Trophoblast cell (in vitro differentiated cells and primary cell): ENCODE measurements around the gene ALOX5AP.

Source experiments
- DNase-seq, 2 donors: peaks; one replicate each; pipeline ENCODE4 v3.0.0-alpha.2; 2016
- H2AFZ ChIP-seq: 2 replicates; pipeline ENCODE4 v1.6.1; 2013; ENCODE audit warnings: low read length, moderate library complexity, mild to moderate bottlenecking; ENCODE audit not compliant: insufficient read depth, poor library complexity
- H2AK5ac ChIP-seq: 2 replicates; pipeline ENCODE4 v1.6.1; 2013; ENCODE audit warnings: mild to moderate bottlenecking, low read length
- H2BK120ac ChIP-seq: 2 replicates; pipeline ENCODE4 v1.6.1; 2013; ENCODE audit warnings: low read length, mild to moderate bottlenecking, moderate library complexity; ENCODE audit not compliant: insufficient read depth, poor library complexity
- H2BK12ac ChIP-seq: 2 replicates; pipeline ENCODE4 v1.6.1; 2013; ENCODE audit warnings: mild to moderate bottlenecking, low read length, moderate library complexity
- H2BK5ac ChIP-seq: 2 replicates; pipeline ENCODE4 v1.6.1; 2013; ENCODE audit warnings: low read length, low read depth, moderate library complexity, mild to moderate bottlenecking; ENCODE audit not compliant: poor library complexity
- H3K14ac ChIP-seq: 2 replicates; pipeline ENCODE4 v1.6.1; 2013; ENCODE audit warnings: mild to moderate bottlenecking, low read length
- H3K18ac ChIP-seq: 2 replicates; pipeline ENCODE4 v1.6.1; 2013; ENCODE audit warnings: mild to moderate bottlenecking, low read length
- H3K23ac ChIP-seq: 2 replicates; pipeline ENCODE4 v1.6.1; 2013; ENCODE audit warnings: low read length
- H3K27ac ChIP-seq: 2 replicates; pipeline ENCODE4 v1.5.1; 2013; ENCODE audit warnings: low read depth, mild to moderate bottlenecking, inconsistent platforms, low read length, moderate library complexity
- H3K27me3 ChIP-seq: 2 replicates; pipeline ENCODE4 v1.6.1; 2013; ENCODE audit warnings: inconsistent platforms, mild to moderate bottlenecking, low read length, moderate library complexity; ENCODE audit not compliant: insufficient read depth
- H3K36me3 ChIP-seq, 2 experiments: 1 replicate in 1 of 2; 2 replicates in 1 of 2; pipeline ENCODE4 v1.6.1; 2013; ENCODE audit warnings: low read length in 2 of 2, mild to moderate bottlenecking in 2 of 2, moderate library complexity in 1 of 2; ENCODE audit not compliant: insufficient read depth in 2 of 2, control insufficient read depth in 1 of 2
- H3K4ac ChIP-seq: 2 replicates; pipeline ENCODE4 v1.6.1; 2013; ENCODE audit warnings: low read depth, mild to moderate bottlenecking, low read length, moderate library complexity
- H3K4me1 ChIP-seq, 2 experiments: 1 replicate in 1 of 2; 2 replicates in 1 of 2; pipeline ENCODE4 v1.6.1; 2013; ENCODE audit warnings: low read length in 2 of 2, mild to moderate bottlenecking in 2 of 2, moderate library complexity in 1 of 2; ENCODE audit not compliant: insufficient read depth in 2 of 2, control insufficient read depth in 1 of 2
- H3K4me2 ChIP-seq: 2 replicates; pipeline ENCODE4 v1.6.1; 2013; ENCODE audit warnings: inconsistent platforms, mild to moderate bottlenecking, low read length, moderate library complexity
- H3K4me3 ChIP-seq: 2 replicates; pipeline ENCODE4 v1.5.1; 2013; ENCODE audit warnings: mild to moderate bottlenecking, low read depth, low read length, inconsistent platforms
- H3K79me1 ChIP-seq: one replicate; pipeline ENCODE4 v1.6.1; 2013; ENCODE audit warnings: low read length
- H3K79me2 ChIP-seq: 2 replicates; pipeline ENCODE4 v1.6.1; 2013; ENCODE audit warnings: low read length, mild to moderate bottlenecking; ENCODE audit not compliant: control insufficient read depth, insufficient read depth, poor library complexity
- H3K9ac ChIP-seq: 2 replicates; pipeline ENCODE4 v1.6.1; 2013; ENCODE audit warnings: mild to moderate bottlenecking, low read length
- H3K9me3 ChIP-seq: 2 replicates; pipeline ENCODE4 v1.6.1; 2013; ENCODE audit warnings: low read depth, mild to moderate bottlenecking, control low read depth, inconsistent platforms, low read length; ENCODE audit not compliant: insufficient read depth
- H4K12ac ChIP-seq: 2 replicates; pipeline ENCODE4 v1.6.1; 2013; ENCODE audit warnings: low read depth, mild to moderate bottlenecking, low read length, moderate library complexity
- H4K8ac ChIP-seq: 2 replicates; pipeline ENCODE4 v1.6.1; 2013; ENCODE audit warnings: low read depth, mild to moderate bottlenecking, low read length, moderate library complexity
- H4K91ac ChIP-seq: one replicate; pipeline ENCODE4 v1.6.1; 2013; ENCODE audit warnings: low read depth, mild to moderate bottlenecking, low read length, moderate library complexity
- WGBS: extraction: QIAGEN DNeasy Blood & Tissue Kit; methylation state at CpG from one replicate; pipeline ENCODE4 v1.1.7; 2013; ENCODE audit warnings: missing lambda C conversion rate; ENCODE audit not compliant: insufficient read length, insufficient coverage; ENCODE audit errors: extremely low coverage; 5-methylcytosine and 5-hydroxymethylcytosine counted together

The ALOX5AP gene

DNA sequence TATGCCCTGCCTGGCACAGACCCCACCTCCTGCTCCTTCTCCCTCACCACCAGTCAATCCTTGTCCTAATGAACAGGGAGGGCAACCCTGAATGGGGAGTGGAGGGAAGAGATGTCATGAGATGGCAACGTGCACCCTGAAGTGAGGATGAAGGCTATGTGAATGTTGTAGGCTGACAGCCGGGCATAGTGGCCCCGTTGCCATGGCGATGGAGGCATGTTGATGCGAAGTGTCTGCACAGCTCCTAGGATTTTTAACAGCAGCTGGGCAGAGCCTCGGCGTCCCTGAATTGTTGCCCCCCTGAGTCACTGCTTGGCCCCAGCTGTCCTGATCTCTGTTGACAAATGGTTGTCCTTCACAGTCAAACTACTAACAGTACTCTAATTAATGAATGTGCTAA lies 4.8 kb upstream of the ALOX5AP start:
- Histone ChIP-seq H2BK120ac (no peak overlapping the region), H3K14ac (no peak overlapping the region), H3K4ac (no peak overlapping the region), H3K23ac (no peak overlapping the region), H3K9me3 (no peaks in the 10 kb centered on the region), H3K27ac (no peak overlapping the region), H4K12ac (no peak overlapping the region), H4K8ac (no peak overlapping the region), H3K36me3 (no peaks in the 10 kb centered on the region), H3K4me2 (no peak overlapping the region), H2AK5ac (no peak overlapping the region), H3K79me2 (no peaks in the 10 kb centered on the region), H2BK12ac (no peak overlapping the region), H2AFZ (no peak overlapping the region), H2BK5ac (no peak overlapping the region), H3K79me1 (peaks cover 11% of the 10 kb centered on the region), H3K27me3 (no peaks in the 10 kb centered on the region), H3K9ac (no peak overlapping the region), H3K4me3 (no peak overlapping the region), H3K4me1 (peaks cover 8 to 13% of the 10 kb centered on the region in 2 experiments), H4K91ac (no peak overlapping the region), H3K18ac (no peak overlapping the region)
- peak; percentile 78 to 86 for DNase-seq
- WGBS, result no CpG with 5 or more reads among the region's 7 CpGs

DNA sequence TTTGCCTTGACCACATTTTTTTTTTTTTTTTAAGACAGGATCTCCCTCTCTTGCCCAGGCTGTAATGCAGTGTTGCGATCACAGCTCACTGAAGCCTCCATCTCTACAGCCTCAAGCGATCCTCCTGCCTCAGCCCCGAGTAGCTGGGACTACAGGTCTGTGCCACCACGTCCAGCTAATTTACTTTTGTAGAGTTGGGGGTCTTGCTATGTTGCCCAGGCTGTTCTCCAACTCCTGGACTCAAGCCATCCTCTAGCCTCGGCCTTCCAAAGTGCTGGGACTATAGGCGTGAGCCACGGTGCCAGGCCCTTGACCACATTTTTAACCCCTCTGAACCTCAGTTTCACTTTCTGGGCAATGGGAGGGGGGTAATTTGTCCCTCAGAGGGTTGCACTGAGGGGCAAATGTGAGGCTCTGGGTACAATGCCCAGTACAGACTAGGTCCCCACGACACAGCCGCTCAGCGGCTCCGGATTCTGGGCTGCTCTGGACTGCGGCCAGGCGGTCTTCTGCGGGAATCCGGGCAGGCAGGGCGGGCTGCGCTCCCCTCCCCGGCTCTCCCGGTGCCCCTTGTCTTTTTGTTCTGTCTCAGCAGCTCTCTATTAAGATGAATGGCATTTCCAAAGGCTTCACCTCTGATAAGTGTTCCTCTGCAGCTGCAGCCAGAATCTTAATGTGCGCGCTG lies 3.8 kb upstream of the ALOX5AP start:
- Histone ChIP-seq H4K12ac (no peak overlapping the region), H3K9ac (no peak overlapping the region), H3K27me3 (no peaks in the 10 kb centered on the region), H2BK5ac (no peak overlapping the region), H2AFZ (no peak overlapping the region), H4K91ac (no peak overlapping the region), H3K18ac (no peak overlapping the region), H2BK12ac (peak overlapping the region; percentile 16), H3K36me3 (no peaks in the 10 kb centered on the region), H3K4me3 (no peak overlapping the region), H3K4me2 (no peak overlapping the region), H4K8ac (no peak overlapping the region), H3K27ac (no peak overlapping the region), H2AK5ac (no peak overlapping the region), H3K23ac (no peak overlapping the region), H3K79me2 (no peaks in the 10 kb centered on the region), H3K79me1 (peaks cover 11% of the 10 kb centered on the region), H3K14ac (no peak overlapping the region), H3K4me1 (peaks cover 8 to 13% of the 10 kb centered on the region in 2 experiments), H2BK120ac (no peak overlapping the region), H3K4ac (no peak overlapping the region), H3K9me3 (no peaks in the 10 kb centered on the region)
- DNase-seq, result no peak
- WGBS, result no CpG with 5 or more reads among the region's 21 CpGs

DNA sequence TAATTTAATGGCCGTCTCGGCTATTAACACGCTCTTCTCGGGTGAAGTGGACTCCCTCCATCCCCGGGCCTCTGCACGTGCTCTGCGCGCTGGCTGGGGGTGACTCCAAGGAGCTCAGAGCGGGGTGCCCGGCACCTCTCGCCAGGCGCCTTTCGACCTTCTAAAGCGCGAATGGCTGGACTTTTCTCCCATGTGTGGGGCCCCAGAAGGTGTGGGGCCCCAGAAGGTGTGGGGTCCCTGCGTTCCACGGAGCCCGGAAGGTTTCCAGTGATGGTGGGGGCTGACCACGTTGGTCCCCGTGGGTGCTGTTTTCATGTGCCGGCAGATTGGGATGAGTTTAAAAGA lies 3.3 kb upstream of the ALOX5AP start:
- no peak overlapping the region for H2BK5ac ChIP-seq
- H3K23ac ChIP-seq, result no peak overlapping the region
- no peak overlapping the region for H4K8ac ChIP-seq
- H3K4me3 ChIP-seq, result no peak overlapping the region
- H3K4me2 ChIP-seq, result no peak overlapping the region
- no peak overlapping the region for H3K27ac ChIP-seq
- no peak for DNase-seq
- no peak overlapping the region for H3K9ac ChIP-seq
- H2BK12ac ChIP-seq, result no peak overlapping the region
- H3K18ac ChIP-seq, result no peak overlapping the region
- no peaks in the 10 kb centered on the region for H3K9me3 ChIP-seq
- no peaks in the 10 kb centered on the region for H3K27me3 ChIP-seq
- no peak overlapping the region for H3K14ac ChIP-seq
- H2AFZ ChIP-seq, result no peak overlapping the region
- no peaks in the 10 kb centered on the region for H3K79me2 ChIP-seq
- peaks cover 8 to 13% of the 10 kb centered on the region in 2 experiments for H3K4me1 ChIP-seq
- H3K79me1 ChIP-seq, result peaks cover 11% of the 10 kb centered on the region
- H3K4ac ChIP-seq, result no peak overlapping the region
- WGBS, result no CpG with 5 or more reads among the region's 21 CpGs
- H2AK5ac ChIP-seq, result no peak overlapping the region
- no peak overlapping the region for H4K12ac ChIP-seq
- no peak overlapping the region for H4K91ac ChIP-seq
- H3K36me3 ChIP-seq, result no peaks in the 10 kb centered on the region
- no peak overlapping the region for H2BK120ac ChIP-seq

DNA sequence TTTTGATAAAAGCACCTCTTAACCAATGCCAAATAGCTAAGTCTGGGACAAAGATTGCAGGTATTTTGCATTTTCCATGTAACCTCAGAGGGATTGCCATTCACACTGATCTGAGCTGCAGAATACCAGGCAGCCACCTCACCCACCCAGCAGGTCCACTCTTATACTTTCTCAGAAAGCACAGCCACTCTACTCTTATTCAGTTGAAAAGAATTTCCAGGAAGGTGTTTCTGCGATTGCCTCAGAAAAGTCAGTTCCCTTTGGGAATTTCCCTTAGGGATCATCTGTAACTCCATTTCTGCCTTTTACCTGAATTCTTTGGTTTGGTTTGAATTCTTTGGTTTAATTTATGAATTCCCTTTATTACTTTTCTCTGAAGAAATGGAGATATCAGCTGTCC lies 904 bp upstream of the ALOX5AP start:
- Histone ChIP-seq H2AFZ (no peak overlapping the region), H3K4me1 (peaks cover 8 to 13% of the 10 kb centered on the region in 2 experiments), H4K8ac (no peak overlapping the region), H4K12ac (no peak overlapping the region), H3K4ac (no peak overlapping the region), H3K4me2 (peak overlapping the region; percentile 6), H3K9ac (no peak overlapping the region), H3K4me3 (no peak overlapping the region), H3K79me2 (no peaks in the 10 kb centered on the region), H3K14ac (no peak overlapping the region), H2AK5ac (no peak overlapping the region), H3K36me3 (no peaks in the 10 kb centered on the region), H3K27ac (peak overlapping the region; percentile 77), H3K18ac (no peak overlapping the region), H3K23ac (no peak overlapping the region), H2BK120ac (no peak overlapping the region), H3K27me3 (no peaks in the 10 kb centered on the region), H3K79me1 (peaks cover 15% of the 10 kb centered on the region), H3K9me3 (peaks cover 1% of the 10 kb centered on the region), H2BK5ac (no peak overlapping the region), H2BK12ac (no peak overlapping the region), H4K91ac (no peak overlapping the region)
- no CpG with 5 or more reads among the region's 1 CpG for WGBS
- peak; percentile 88 to 95 for DNase-seq
